COLO668 (cell line): ENCODE measurements around the gene GLUD1.
"Not testable (repeated sequence)": the region's sequence is repeated elsewhere in the genome, so short reads cannot be mapped to it uniquely, and the experiment has no call there.

ENCODE experiments used
- DNase-seq: peaks from one replicate; lab custom pipeline; 2025; ENCODE audit not compliant: unreplicated experiment; lab: John Stamatoyannopoulos, UW

GLUD1 gene

GRCh38 chr10:87007124-87007523, 87.5 kb downstream of the GLUD1 start:
- not testable (repeated sequence) for DNase-seq

DNA sequence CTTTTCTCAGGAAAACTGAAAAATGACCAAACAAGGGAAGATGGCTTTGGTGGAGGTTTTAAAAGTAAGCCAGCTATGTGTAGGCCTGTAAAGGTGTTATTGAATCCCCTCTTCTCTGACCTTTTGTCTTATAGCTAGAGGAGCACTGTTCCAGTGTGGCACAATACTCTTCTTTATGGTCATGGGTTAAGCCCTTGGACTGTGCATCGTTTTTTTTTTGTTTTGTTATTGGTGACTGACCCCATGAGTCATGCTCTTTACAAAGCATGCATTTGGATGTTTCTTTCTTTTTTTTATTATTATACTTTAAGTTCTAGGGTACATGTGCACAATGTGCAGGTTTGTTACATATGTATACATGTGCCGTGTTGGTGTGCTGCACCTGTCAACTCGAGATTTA, 94.2 kb downstream of the GLUD1 start:
- DNase-seq, result no peak
